NCI-H1436 (cell line): Measurements from ENCODE around the gene SLC6A2.
"Not testable (repeated sequence)": the region's sequence is repeated elsewhere in the genome, so short reads cannot be mapped to it uniquely, and the experiment has no call there.

Experiments
- DNase-seq: peaks from one replicate; lab custom pipeline; 2025; lab: John Stamatoyannopoulos, UW

The SLC6A2 gene

GRCh38 chr16:55713103-55713502 lies 57.3 kb downstream of the SLC6A2 start:
- DNase-seq = no peak

- no peak for DNase-seq
Measured at GRCh38 chr16:55717326-55717725, 61.5 kb downstream of the SLC6A2 start.

- DNase-seq = no peak
Measured at GRCh38 chr16:55725055-55725777, 69.4 kb downstream of the SLC6A2 start.

- DNase-seq = no peak
Measured at GRCh38 chr16:55728797-55729196, 73.0 kb downstream of the SLC6A2 start.

- DNase-seq = no peak
Measured at GRCh38 chr16:55730115-55730514, 74.3 kb downstream of the SLC6A2 start.

GRCh38 chr16:55732496-55732895 lies 76.7 kb downstream of the SLC6A2 start:
- no peak for DNase-seq

GRCh38 chr16:55734665-55735064 lies 78.9 kb downstream of the SLC6A2 start:
- DNase-seq = no peak

- no peak for DNase-seq
Measured at GRCh38 chr16:55735120-55735781, 79.5 kb downstream of the SLC6A2 start.

- no peak for DNase-seq
Measured at GRCh38 chr16:55736671-55737070, 80.9 kb downstream of the SLC6A2 start.

GRCh38 chr16:55737318-55737717 lies 81.5 kb downstream of the SLC6A2 start:
- no peak for DNase-seq

GRCh38 chr16:55737966-55738365 lies 82.2 kb downstream of the SLC6A2 start:
- no peak for DNase-seq

GRCh38 chr16:55746081-55746480 lies 90.3 kb downstream of the SLC6A2 start:
- DNase-seq = no peak

GRCh38 chr16:55747785-55748184 lies 92.0 kb downstream of the SLC6A2 start:
- no peak for DNase-seq

GRCh38 chr16:55752465-55753144 lies 96.8 kb downstream of the SLC6A2 start:
- DNase-seq = not testable (repeated sequence)

- DNase-seq = not testable (repeated sequence)
Measured at GRCh38 chr16:55753145-55753631, 97.4 kb downstream of the SLC6A2 start.
